RWPE1 (cell line): Measurements from ENCODE around the gene SLC25A36.

Experiments used
- CTCF ChIA-PET: fragments of 350-600 bp; sonication (Branson Sonifier 250); formaldehyde crosslinking; extraction: SDS; loops from one replicate; lab custom pipeline; 2021; lab: Yijun Ruan, JAX
- POLR2A ChIA-PET: fragments of 400-600 bp; formaldehyde crosslinking; extraction: SDS; loops from one replicate; lab custom pipeline; 2020; ENCODE audit warnings: antibody characterized with exemption; ENCODE audit not compliant: low non-redundant PET; lab: Yijun Ruan, JAX
- DNase-seq: peaks from one replicate; pipeline ENCODE4 v3.0.0; 2012; ENCODE audit warnings: low spot score
- H3K27ac ChIP-seq: fragments of 450-650 bp; 2 replicates; pipeline ENCODE4 v1.5.1; 2017
- TF ChIP-seq, protein P1 (sequence below): fragments of 450-650 bp; conservative IDR thresholded peaks from 2 replicates; pipeline ENCODE4 v1.5.1; 2017; ENCODE audit warnings: low read depth, mild to moderate bottlenecking

The SLC25A36 gene, protein sequence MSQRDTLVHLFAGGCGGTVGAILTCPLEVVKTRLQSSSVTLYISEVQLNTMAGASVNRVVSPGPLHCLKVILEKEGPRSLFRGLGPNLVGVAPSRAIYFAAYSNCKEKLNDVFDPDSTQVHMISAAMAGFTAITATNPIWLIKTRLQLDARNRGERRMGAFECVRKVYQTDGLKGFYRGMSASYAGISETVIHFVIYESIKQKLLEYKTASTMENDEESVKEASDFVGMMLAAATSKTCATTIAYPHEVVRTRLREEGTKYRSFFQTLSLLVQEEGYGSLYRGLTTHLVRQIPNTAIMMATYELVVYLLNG

DNA sequence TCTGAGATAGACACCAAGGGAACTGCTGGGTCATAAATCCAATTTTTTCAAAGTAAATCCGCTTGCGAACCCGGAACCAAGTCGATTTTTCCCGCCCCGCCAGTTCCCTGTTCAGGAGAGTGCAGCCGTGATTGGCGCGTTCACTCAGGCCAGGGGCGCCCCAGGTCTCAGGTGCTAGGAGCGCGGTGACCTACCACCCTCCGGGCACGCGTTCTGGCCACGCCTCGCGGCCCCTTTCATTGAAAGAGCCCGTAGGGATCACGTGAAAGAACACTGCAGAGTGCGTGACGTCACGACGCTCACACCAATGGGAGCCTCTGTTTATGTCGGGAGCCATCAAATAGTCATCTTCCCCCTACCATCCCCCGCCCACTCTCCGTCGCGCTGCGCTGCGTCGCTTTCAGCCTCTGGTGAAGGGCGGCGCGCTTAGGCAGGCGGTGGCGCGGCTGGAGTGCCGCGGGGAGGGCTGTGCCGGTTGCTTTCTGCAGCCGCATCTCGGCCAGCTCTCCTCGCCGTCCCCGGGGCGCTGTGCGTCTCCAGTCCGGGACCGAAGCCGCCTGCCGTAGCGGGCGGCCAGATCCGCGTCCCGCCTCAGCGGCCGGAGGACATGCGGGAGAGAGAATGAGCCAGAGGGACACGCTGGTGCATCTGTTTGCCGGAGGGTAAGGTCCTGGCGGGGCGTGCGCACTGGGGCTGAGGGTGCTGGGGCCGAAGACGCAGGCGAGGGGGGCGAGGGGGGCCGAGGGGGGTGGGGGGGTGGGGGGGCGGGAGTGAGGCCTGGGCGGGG, at the start of gene SLC25A36:
TSS of gene SLC25A36 (plus strand) at position 403 of the 787 bp plus-strand sequence. CDS start at position 622, 219 bp downstream.
- POLR2A ChIA-PET, result no interaction called here
- TF ChIP-seq, protein P1, sequence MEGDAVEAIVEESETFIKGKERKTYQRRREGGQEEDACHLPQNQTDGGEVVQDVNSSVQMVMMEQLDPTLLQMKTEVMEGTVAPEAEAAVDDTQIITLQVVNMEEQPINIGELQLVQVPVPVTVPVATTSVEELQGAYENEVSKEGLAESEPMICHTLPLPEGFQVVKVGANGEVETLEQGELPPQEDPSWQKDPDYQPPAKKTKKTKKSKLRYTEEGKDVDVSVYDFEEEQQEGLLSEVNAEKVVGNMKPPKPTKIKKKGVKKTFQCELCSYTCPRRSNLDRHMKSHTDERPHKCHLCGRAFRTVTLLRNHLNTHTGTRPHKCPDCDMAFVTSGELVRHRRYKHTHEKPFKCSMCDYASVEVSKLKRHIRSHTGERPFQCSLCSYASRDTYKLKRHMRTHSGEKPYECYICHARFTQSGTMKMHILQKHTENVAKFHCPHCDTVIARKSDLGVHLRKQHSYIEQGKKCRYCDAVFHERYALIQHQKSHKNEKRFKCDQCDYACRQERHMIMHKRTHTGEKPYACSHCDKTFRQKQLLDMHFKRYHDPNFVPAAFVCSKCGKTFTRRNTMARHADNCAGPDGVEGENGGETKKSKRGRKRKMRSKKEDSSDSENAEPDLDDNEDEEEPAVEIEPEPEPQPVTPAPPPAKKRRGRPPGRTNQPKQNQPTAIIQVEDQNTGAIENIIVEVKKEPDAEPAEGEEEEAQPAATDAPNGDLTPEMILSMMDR, result no peak
- peak; percentile 95 for DNase-seq
- CTCF ChIA-PET, result interaction anchor here (1.0 kb wide), 1 partner anchor 9 kb away, joined by 4 read pairs; no protein-coding TSS in a partner anchor
- peak within 1 kb of the TSS; percentile 94 for H3K27ac ChIP-seq

GRCh38 chr3:140896997-140897396, 44.6 kb upstream of the SLC25A36 start:
- no peak overlapping the region for H3K27ac ChIP-seq
- DNase-seq, result no peak
- POLR2A ChIA-PET, result no interaction called here
- TF ChIP-seq, protein P1, result no peak
- CTCF ChIA-PET, result interaction anchor here (0.6 kb wide), 1 partner anchor 299 kb away, joined by 3 read pairs; no protein-coding TSS in a partner anchor

DNA sequence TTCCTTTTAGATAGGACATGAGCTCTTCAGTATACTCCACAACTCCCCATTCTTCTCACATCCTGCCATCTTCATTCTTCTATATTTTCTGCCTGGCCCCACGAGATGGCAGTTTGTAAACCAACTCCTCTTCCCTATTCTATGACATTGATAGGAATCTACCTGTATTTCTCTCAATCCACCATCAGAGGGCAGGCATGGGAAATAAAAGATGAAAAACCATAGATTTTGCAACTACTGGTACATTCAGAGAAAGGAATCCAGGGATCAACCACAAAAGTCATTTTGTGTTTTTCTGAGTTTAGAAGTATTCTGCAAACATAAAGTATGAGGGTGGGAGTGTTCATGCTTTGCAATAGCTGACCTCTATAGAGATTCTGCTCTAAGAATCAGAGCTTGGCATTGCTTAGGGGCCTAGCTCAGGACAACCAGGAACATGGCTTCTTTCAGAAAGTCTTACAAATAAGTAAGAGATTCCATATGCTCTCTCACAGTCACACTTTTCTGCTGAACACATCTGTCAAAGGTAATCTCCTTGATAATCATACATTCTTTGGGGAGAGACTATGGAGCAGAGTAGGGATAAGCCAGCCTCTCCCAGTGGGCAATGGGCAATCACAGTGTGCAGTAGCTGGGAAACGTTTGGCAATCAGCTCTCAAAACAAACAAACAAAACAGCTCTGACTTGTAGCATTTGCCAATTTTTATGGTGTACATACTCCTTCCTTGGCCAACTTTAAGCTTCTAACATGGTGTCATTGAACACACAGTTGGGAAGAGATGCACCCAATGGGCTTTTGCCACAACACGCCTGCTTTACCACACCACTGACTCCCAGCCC, 43.1 kb upstream of the SLC25A36 start:
- peak; percentile 47 for DNase-seq
- ChIA-PET POLR2A (no interaction called here), CTCF (interaction anchor here (0.5 to 1.3 kb wide), 5 partner anchors 11 to 1566 kb away, joined by 3 to 9 read pairs (median 4); partner anchors contain the start of gene SPSB4)
- no peak overlapping the region for H3K27ac ChIP-seq
- TF ChIP-seq, protein P1, result peak; percentile 54

GRCh38 chr3:140899363-140899762, 42.3 kb upstream of the SLC25A36 start:
- TF ChIP-seq, protein P1, result no peak
- ChIA-PET POLR2A (no interaction called here), CTCF (interaction anchor here (0.5 to 1.2 kb wide), 3 partner anchors 152 to 1567 kb away, joined by 3 to 9 read pairs (median 5); partner anchors contain the start of gene SPSB4)
- DNase-seq, result no peak
- H3K27ac ChIP-seq, result no peak overlapping the region

DNA sequence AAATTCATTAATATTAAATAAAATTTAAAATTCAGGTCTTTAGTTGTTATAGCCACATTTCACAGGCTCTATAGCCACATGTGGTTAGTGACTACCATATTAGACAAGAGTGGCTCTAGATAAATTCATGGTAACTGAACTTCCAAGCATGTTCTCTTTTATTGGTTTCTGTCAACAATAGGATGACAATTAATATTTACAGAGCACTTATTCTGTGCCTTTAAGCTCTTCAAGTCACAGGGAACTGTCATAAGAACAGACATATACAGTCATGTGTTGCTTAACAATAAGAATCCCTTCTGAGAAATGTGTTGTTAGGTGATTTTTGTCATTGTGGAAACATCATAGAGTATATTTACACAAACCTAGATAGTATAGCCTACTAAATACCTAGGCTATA, 38.8 kb upstream of the SLC25A36 start:
- TF ChIP-seq, protein P1, result no peak
- DNase-seq, result no peak
- H3K27ac ChIP-seq, result no peak overlapping the region
- ChIA-PET CTCF (interaction anchor here (0.7 kb wide), 1 partner anchor 459 kb away, joined by 6 read pairs; no protein-coding TSS in a partner anchor), POLR2A (no interaction called here)
